Vagina (tissue), 2 donors: Measurements from ENCODE around the gene OTULIN. TPM values are rescaled to one million over a fixed set of nuclear protein-coding genes. Genes with fewer than 3 reads are reported as not detected.
A peak's percentile ranks its signal among the peaks of the same experiment; 100 is the strongest.

Source experiments
- DNase-seq, 2 donors: peaks; one replicate each; pipeline ENCODE4 v3.0.0-alpha.2; 2017; ENCODE audit errors: extremely low spot score in 2 of 2
- H3K27ac ChIP-seq: fragments of 200-600 bp; sonication (generic); one replicate; pipeline ENCODE4 v1.5.1; 2019
- H3K27me3 ChIP-seq: fragments of 200-600 bp; sonication (generic); one replicate; pipeline ENCODE4 v1.5.1; 2019
- H3K36me3 ChIP-seq, 2 donors: fragments of 200-600 bp; sonication (generic); one replicate each; pipeline ENCODE4 v1.5.1; 2017 to 2019
- H3K4me1 ChIP-seq: fragments of 200-600 bp; sonication (generic); one replicate; pipeline ENCODE4 v1.5.1; 2019
- H3K4me3 ChIP-seq, 2 donors: fragments of 200-600 bp; sonication (generic); 1 replicate in 1 of 2; 2 replicates in 1 of 2; pipeline ENCODE4 v1.5.1; 2016 to 2019
- H3K9me3 ChIP-seq: fragments of 200-600 bp; sonication (generic); one replicate; pipeline ENCODE4 v1.5.1; 2019
- POLR2A ChIP-seq, 2 donors: fragments of 450-650 bp; IDR thresholded peaks; one replicate each; pipeline ENCODE4 v1.6.1; 2017; ENCODE audit warnings: antibody characterized with exemption in 2 of 2, mild to moderate bottlenecking in 2 of 2, moderate library complexity in 2 of 2
- POLR2AphosphoS5 ChIP-seq, 2 donors: sonication (generic); formaldehyde crosslinking; IDR thresholded peaks; one replicate each; pipeline ENCODE4 v1.9.0; 2017; ENCODE audit warnings: antibody characterized with exemption in 2 of 2, mild to moderate bottlenecking in 2 of 2, low read depth in 1 of 2; ENCODE audit not compliant: insufficient read depth in 1 of 2
- intact Hi-C: fragments of 100-400 bp; cut with DNase I; formaldehyde crosslinking; loops from one replicate; pipeline ENCODE4 v1.15.1; 2023
- total RNA-seq: library from RNA; depleted of rRNA; stranded (reverse); fragments of >200 nt; gene quantifications from one replicate; pipeline ENCODE4 v1.2.3, GENCODE V29; 2016
- TF ChIP-seq, protein P1 (sequence below), 3 experiments: fragments of 450-650 bp in 2 of 3; fragments of 200-600 bp in 1 of 3; sonication (generic) in 1 of 3; IDR thresholded peaks; one replicate each; pipeline ENCODE4 v1.5.1; 2017 to 2019; ENCODE audit warnings: antibody characterized with exemption in 3 of 3, mild to moderate bottlenecking in 2 of 3, moderate library complexity in 2 of 3

The OTULIN gene
- total RNA-seq, 1 donor from 2014 or later: 34.1 TPM

DNA sequence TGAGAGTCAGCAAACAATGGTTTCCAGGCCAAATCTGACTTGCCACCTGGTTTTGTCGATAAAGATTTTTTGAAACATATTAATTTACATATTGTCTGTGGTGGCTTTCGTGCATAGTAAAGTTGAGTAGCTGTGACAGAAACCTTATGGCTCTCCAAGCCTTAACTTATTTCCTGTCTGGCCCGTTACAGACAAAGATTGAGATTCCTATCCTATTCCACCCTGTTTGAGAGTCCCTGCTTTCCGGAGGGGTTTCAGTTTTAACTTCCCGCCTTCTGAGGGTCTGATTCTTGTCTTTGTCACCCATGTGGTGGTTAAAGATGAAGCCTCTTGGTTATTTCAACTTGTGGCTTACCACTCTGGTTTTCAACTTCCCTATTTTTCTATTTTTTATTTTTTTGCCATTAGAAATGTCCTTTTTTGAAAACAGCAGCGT is 11.4 kb downstream of the OTULIN start:
- Histone ChIP-seq H3K4me3 (no peak overlapping the region), H3K27me3 (no peaks in the 10 kb centered on the region), H3K9me3 (no peaks in the 10 kb centered on the region), H3K4me1 (peaks cover 48% of the 10 kb centered on the region), H3K27ac (no peak overlapping the region), H3K36me3 (peaks cover 0 to 11% of the 10 kb centered on the region in 2 donors)
- intact Hi-C loops: no loop called here
- no peak for DNase-seq
- TF ChIP-seq, protein P1, sequence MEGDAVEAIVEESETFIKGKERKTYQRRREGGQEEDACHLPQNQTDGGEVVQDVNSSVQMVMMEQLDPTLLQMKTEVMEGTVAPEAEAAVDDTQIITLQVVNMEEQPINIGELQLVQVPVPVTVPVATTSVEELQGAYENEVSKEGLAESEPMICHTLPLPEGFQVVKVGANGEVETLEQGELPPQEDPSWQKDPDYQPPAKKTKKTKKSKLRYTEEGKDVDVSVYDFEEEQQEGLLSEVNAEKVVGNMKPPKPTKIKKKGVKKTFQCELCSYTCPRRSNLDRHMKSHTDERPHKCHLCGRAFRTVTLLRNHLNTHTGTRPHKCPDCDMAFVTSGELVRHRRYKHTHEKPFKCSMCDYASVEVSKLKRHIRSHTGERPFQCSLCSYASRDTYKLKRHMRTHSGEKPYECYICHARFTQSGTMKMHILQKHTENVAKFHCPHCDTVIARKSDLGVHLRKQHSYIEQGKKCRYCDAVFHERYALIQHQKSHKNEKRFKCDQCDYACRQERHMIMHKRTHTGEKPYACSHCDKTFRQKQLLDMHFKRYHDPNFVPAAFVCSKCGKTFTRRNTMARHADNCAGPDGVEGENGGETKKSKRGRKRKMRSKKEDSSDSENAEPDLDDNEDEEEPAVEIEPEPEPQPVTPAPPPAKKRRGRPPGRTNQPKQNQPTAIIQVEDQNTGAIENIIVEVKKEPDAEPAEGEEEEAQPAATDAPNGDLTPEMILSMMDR (IDR thresholded peaks at IDR 0.05): no peak
- TF ChIP-seq POLR2A (IDR thresholded peaks at IDR 0.05): no peak
- TF ChIP-seq POLR2AphosphoS5 (IDR thresholded peaks at IDR 0.05; ENCODE audit: insufficient read depth in 1 of 2, low read depth in 1 of 2): no peak

DNA sequence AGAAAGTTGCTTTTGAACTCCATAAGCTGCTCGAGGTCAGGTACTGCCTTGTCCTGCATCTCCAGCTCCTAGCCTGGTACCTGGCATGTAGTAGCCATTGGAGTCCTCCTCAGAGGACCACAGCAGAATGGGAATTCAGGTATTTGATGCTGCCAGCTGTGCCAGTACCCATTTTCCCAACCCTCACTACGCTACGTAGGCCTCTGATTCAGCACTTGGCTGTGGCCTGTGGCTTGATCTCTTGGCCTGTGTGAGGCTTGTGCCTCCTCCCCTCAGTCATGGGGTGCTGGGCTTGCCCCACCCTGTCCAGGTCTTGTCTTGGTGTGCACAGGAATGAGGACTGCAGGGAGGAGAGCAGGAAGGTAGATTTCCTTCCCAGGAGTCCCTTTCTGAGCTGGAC is 11.8 kb downstream of the OTULIN start:
- H3K4me3 ChIP-seq: no peak overlapping the region
- no peak for TF ChIP-seq POLR2A (IDR thresholded peaks at IDR 0.05)
- TF ChIP-seq, protein P1 (IDR thresholded peaks at IDR 0.05): no peak
- peak; percentile 11 to 57 for TF ChIP-seq POLR2AphosphoS5 (IDR thresholded peaks at IDR 0.05; ENCODE audit: insufficient read depth in 1 of 2, low read depth in 1 of 2)
- intact Hi-C loops: no loop called here
- H3K9me3 ChIP-seq: no peaks in the 10 kb centered on the region
- H3K36me3 ChIP-seq: peaks cover 0 to 14% of the 10 kb centered on the region in 2 donors
- H3K4me1 ChIP-seq: peaks cover 43% of the 10 kb centered on the region
- no peaks in the 10 kb centered on the region for H3K27me3 ChIP-seq
- H3K27ac ChIP-seq: no peak overlapping the region
- no peak for DNase-seq

DNA sequence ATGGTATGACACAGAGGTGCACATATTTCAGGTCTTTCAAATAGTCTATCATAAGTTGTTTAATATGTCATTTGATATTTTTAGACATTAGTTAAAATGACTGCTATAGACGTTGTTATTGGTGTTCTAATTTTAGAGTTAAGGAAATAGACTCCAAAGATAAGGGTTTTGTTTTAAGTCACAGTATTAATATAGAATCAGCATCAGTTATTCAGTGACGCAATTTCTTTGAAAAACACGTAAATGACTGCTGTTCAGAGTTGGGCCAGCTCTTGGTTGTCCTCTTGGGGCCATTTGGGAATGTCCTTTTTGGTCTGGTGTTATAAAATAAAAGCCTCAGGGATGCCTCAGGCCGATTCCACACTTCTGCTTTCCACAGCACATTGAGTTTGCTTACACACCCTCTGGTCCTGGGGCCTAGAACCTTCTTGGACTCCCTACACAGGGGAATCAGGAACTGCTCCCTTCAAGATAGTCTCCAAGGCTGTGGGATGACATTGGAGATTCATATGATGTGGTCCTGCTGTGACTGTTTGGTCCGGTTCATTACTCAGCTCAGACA is 14.3 kb downstream of the OTULIN start:
- TF ChIP-seq, protein P1 (IDR thresholded peaks at IDR 0.05): no peak
- TF ChIP-seq POLR2A (IDR thresholded peaks at IDR 0.05): no peak
- no peak for TF ChIP-seq POLR2AphosphoS5 (IDR thresholded peaks at IDR 0.05; ENCODE audit: insufficient read depth in 1 of 2, low read depth in 1 of 2)
- DNase-seq: no peak
- Histone ChIP-seq H3K9me3 (no peaks in the 10 kb centered on the region), H3K4me3 (no peak overlapping the region), H3K27ac (no peak overlapping the region), H3K36me3 (peaks cover 0 to 32% of the 10 kb centered on the region in 2 donors), H3K27me3 (no peaks in the 10 kb centered on the region), H3K4me1 (peaks cover 28% of the 10 kb centered on the region)
- intact Hi-C loops: no loop called here

DNA sequence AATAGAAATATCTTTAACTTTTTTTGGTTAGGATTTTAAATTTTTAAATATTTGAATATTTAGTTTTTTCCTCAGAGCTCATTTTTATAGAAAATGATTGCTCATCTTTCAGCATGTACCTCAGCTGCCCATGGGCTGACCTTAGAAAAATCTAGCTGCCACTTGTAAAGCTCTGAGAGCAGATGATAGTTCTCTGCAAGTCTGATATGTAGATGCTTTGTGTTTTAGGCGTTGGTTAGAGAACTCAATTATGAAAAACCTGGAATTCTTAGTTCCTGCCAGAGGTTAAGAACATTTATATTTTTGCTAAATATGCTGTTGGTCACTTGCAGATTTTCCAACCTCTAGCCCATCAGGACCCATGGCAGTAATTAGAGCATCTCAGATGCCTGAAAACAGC is 15.1 kb downstream of the OTULIN start:
- Histone ChIP-seq H3K4me1 (peaks cover 22% of the 10 kb centered on the region), H3K36me3 (peaks cover 0 to 27% of the 10 kb centered on the region in 2 donors), H3K9me3 (no peaks in the 10 kb centered on the region), H3K27ac (no peak overlapping the region), H3K4me3 (no peak overlapping the region), H3K27me3 (no peaks in the 10 kb centered on the region)
- TF ChIP-seq, protein P1 (IDR thresholded peaks at IDR 0.05): no peak
- TF ChIP-seq POLR2AphosphoS5 (IDR thresholded peaks at IDR 0.05; ENCODE audit: insufficient read depth in 1 of 2, low read depth in 1 of 2) (no peak), POLR2A (IDR thresholded peaks at IDR 0.05) (no peak)
- no peak for DNase-seq
- intact Hi-C loops: no loop called here

DNA sequence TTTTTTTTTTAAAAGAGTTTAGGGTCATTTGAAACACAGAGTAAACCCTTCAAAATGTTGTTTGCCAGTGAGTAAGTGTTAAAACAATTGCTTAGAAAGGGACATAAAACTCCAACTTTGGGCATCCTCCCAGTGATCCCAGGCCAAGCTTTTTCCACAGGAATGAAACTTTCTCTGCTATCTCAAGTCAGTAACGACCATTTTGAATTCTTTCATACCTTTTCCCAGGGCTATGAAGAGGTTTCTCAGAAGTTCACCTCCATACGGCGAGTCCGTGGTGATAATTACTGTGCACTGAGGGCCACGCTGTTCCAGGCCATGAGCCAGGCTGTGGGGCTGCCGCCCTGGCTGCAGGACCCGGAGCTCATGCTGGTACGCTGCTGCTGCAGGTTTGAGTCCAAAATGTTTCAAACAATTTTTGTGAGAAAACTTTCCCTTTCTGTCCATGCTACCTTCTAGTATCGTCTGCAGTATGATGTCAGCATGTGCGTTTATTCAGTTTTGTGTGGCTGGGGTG is 16.8 kb downstream of the OTULIN start:
- Histone ChIP-seq H3K4me3 (no peak overlapping the region), H3K36me3 (peaks cover 0 to 27% of the 10 kb centered on the region in 2 donors), H3K27me3 (no peaks in the 10 kb centered on the region), H3K27ac (no peak overlapping the region), H3K4me1 (peaks cover 18% of the 10 kb centered on the region), H3K9me3 (no peaks in the 10 kb centered on the region)
- no peak for DNase-seq
- TF ChIP-seq POLR2A (IDR thresholded peaks at IDR 0.05): no peak
- TF ChIP-seq, protein P1 (IDR thresholded peaks at IDR 0.05): no peak
- TF ChIP-seq POLR2AphosphoS5 (IDR thresholded peaks at IDR 0.05; ENCODE audit: insufficient read depth in 1 of 2, low read depth in 1 of 2): no peak
- intact Hi-C loops: no loop called here
